ENCODE data around the gene NELFE.

DNA sequence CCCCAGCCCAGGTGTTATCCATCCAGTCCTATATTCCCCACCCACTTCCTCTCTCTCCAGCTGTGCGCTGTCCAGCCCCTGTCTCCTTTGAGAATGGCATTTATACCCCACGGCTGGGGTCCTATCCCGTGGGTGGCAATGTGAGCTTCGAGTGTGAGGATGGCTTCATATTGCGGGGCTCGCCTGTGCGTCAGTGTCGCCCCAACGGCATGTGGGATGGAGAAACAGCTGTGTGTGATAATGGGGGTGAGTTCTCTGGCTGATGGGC is 30.2 kb downstream of the NELFE start:
- TF ChIP-seq, protein P1, sequence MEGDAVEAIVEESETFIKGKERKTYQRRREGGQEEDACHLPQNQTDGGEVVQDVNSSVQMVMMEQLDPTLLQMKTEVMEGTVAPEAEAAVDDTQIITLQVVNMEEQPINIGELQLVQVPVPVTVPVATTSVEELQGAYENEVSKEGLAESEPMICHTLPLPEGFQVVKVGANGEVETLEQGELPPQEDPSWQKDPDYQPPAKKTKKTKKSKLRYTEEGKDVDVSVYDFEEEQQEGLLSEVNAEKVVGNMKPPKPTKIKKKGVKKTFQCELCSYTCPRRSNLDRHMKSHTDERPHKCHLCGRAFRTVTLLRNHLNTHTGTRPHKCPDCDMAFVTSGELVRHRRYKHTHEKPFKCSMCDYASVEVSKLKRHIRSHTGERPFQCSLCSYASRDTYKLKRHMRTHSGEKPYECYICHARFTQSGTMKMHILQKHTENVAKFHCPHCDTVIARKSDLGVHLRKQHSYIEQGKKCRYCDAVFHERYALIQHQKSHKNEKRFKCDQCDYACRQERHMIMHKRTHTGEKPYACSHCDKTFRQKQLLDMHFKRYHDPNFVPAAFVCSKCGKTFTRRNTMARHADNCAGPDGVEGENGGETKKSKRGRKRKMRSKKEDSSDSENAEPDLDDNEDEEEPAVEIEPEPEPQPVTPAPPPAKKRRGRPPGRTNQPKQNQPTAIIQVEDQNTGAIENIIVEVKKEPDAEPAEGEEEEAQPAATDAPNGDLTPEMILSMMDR (IDR thresholded peaks at IDR 0.05) = no peak
- TF ChIP-seq POLR2A (IDR thresholded peaks at IDR 0.05) = no peak
